ENCODE measurements around the gene NRAS. TPM values are rescaled to one million over a fixed set of nuclear protein-coding genes. Genes with fewer than 3 reads are reported as not detected.
A peak's percentile ranks its signal among the peaks of the same experiment; 100 is the strongest.

Gene NRAS
- total and polyA plus RNA-seq, 9 of the 15 experiments (the other 6 are each of a cell fraction or from before 2014, with no cell fraction given): 40.7 to 94.5 (median 75.4) TPM

GRCh38 chr1:114696810-114697209, 19.8 kb downstream of the NRAS start:
- no peak for ATAC-seq
- Histone ChIP-seq H4K20me1 (replicated peaks; ENCODE audit: control insufficient read depth, insufficient read depth, low read length) (no peaks in the 10 kb centered on the region), H3K4me1 (replicated peaks in 1 of 2; ENCODE audit: control insufficient read depth in 2 of 2, insufficient read depth in 2 of 2, low read length in 2 of 2) (no peaks in the 10 kb centered on the region), H3K36me3 (ENCODE audit: control insufficient read depth, insufficient read depth, low read length) (no peaks in the 10 kb centered on the region), H3K4me3 (no peak overlapping the region), H3K9me1 (ENCODE audit: control insufficient read depth, insufficient read depth, low read length) (no peaks in the 10 kb centered on the region), H3K9ac (ENCODE audit: insufficient read depth in 1 of 2, low read depth in 2 of 2, low read length in 2 of 2) (no peak overlapping the region), H3K4me2 (ENCODE audit: insufficient read depth, low read length) (no peak overlapping the region), H3K9me3 (replicated peaks; ENCODE audit: control insufficient read depth, insufficient read depth, low read depth, low read length) (no peaks in the 10 kb centered on the region), H3K79me2 (ENCODE audit: control insufficient read depth, insufficient read depth, low read length) (no peaks in the 10 kb centered on the region), H3K27ac (ENCODE audit: extremely low read depth, low read depth, low read length) (no peak overlapping the region), H2AFZ (ENCODE audit: low read depth, low read length) (no peak overlapping the region), H3K27me3 (ENCODE audit: control insufficient read depth in 2 of 2, insufficient read depth in 2 of 2, low read length in 2 of 2) (peaks cover 15 to 18% of the 10 kb centered on the region in 2 experiments)
- ChIA-PET POLR2A (interaction anchor here (2.4 to 2.5 kb wide), 2 partner anchors 10 to 14 kb away, joined by 10 to 12 read pairs; no protein-coding TSS in a partner anchor), CTCF (ENCODE audit: low intra/inter-chr PET ratio) (no interaction called here)
- TF ChIP-seq ZNF12 (CRISPR knock-in tag; IDR thresholded peaks at IDR 0.05) (no peak), CEBPB (tag; IDR thresholded peaks at IDR 0.05) (peak; percentile 30; the same call in 1 of the 2 replicates)
- in situ Hi-C loops (cut with MboI) (no loop called here), intact Hi-C loops (cut with micrococcal nuclease) (no loop called here)
- no TSS peak for BruUV-seq (replicated peaks)
- no peak for DNase-seq (ENCODE audit: extremely low read depth in 1 of 4, low spot score in 3 of 4)
- no peak for FAIRE-seq

- H3K4me2 ChIP-seq (ENCODE audit: insufficient read depth, low read length): no peak within 1 kb of the TSS
- H2AFZ ChIP-seq (ENCODE audit: low read depth, low read length): no peak within 1 kb of the TSS
- intact Hi-C loops (cut with micrococcal nuclease) (no loop called here), in situ Hi-C loops (cut with MboI) (no loop called here)
- no peak within 1 kb of the TSS for H3K9ac ChIP-seq (ENCODE audit: insufficient read depth in 1 of 2, low read depth in 2 of 2, low read length in 2 of 2)
- BruUV-seq (replicated peaks): no TSS peak
- H3K4me1 ChIP-seq (replicated peaks in 1 of 2; ENCODE audit: control insufficient read depth in 2 of 2, insufficient read depth in 2 of 2, low read length in 2 of 2): no peaks in the 10 kb centered on the region
- WGBS (ENCODE audit: insufficient coverage, low coverage, missing lambda C conversion rate): 5% methylated on average over 6 of the region's 6 CpGs
- H3K4me3 ChIP-seq: no peak within 1 kb of the TSS
- ATAC-seq: no peak
- no peaks in the 10 kb centered on the region for H3K9me3 ChIP-seq (replicated peaks; ENCODE audit: control insufficient read depth, insufficient read depth, low read depth, low read length)
- H4K20me1 ChIP-seq (replicated peaks; ENCODE audit: control insufficient read depth, insufficient read depth, low read length): no peaks in the 10 kb centered on the region
- no peak for FAIRE-seq
- no peak within 1 kb of the TSS for H3K27ac ChIP-seq (ENCODE audit: extremely low read depth, low read depth, low read length)
- CTCF ChIA-PET (ENCODE audit: low intra/inter-chr PET ratio): interaction anchor here (0.6 kb wide), 1 partner anchor 714 kb away, joined by 3 read pairs; no protein-coding TSS in a partner anchor
- H3K79me2 ChIP-seq (ENCODE audit: control insufficient read depth, insufficient read depth, low read length): no peaks in the 10 kb centered on the region
- no peak for TF ChIP-seq SP1 (CRISPR knock-in tag; IDR thresholded peaks at IDR 0.05)
- TF ChIP-seq ZEB2 (IDR thresholded peaks at IDR 0.05): no peak
- TF ChIP-seq GABPB1 (CRISPR knock-in tag; IDR thresholded peaks at IDR 0.05): no peak
- TF ChIP-seq FOXJ2 (tag; IDR thresholded peaks at IDR 0.05): no peak
- TF ChIP-seq IRF9 (tag; IDR thresholded peaks at IDR 0.05): no peak
- no peak for TF ChIP-seq SMAD3 (CRISPR knock-in tag; conservative IDR thresholded peaks at IDR 0.05)
- H3K27me3 ChIP-seq (ENCODE audit: control insufficient read depth in 2 of 2, insufficient read depth in 2 of 2, low read length in 2 of 2): peaks cover 15 to 16% of the 10 kb centered on the region in 2 experiments
- H3K36me3 ChIP-seq (ENCODE audit: control insufficient read depth, insufficient read depth, low read length): no peaks in the 10 kb centered on the region
- POLR2A ChIA-PET: interaction anchor here (0.5 to 2.5 kb wide), 5 partner anchors 11 to 198 kb away, joined by 5 to 14 read pairs (median 11); partner anchors contain the start of gene NRAS
- no peaks in the 10 kb centered on the region for H3K9me1 ChIP-seq (ENCODE audit: control insufficient read depth, insufficient read depth, low read length)
- no peak for DNase-seq (ENCODE audit: extremely low read depth in 1 of 4, low spot score in 3 of 4)
Observed at GRCh38 chr1:114695430-114696058, 21.0 kb downstream of the NRAS start, which contains the start of gene AMPD1. Gene AMPD1, minus strand, starts transcription at chr1:114695546. Its CDS starts 75 bp downstream, at chr1:114695471.
